Body of pancreas (tissue), 4 donors: ENCODE data around the gene C3orf20. TPM values are rescaled to one million over a fixed set of nuclear protein-coding genes. Genes with fewer than 3 reads are reported as not detected.

Experiments
- ATAC-seq: fragments of 150-250 bp; one replicate; pipeline ENCODE4 v1.9.1; 2016
- DNase-seq, 4 donors: peaks; one replicate each; pipeline ENCODE4 v3.0.0-alpha.2; 2019
- H3K27ac ChIP-seq, 4 donors: fragments of 200-600 bp; sonication (generic); 1 replicate in 3 of 4; 2 replicates in 1 of 4; pipeline versions ENCODE4 v1.5.1 to v1.6.1; 2016 to 2019; ENCODE audit warnings: mild to moderate bottlenecking in 1 of 4, mixed read lengths in 1 of 4, moderate library complexity in 1 of 4
- H3K27me3 ChIP-seq, 2 donors: fragments of 200-600 bp; sonication (generic); one replicate each; pipeline ENCODE4 v1.6.0; 2016; ENCODE audit warnings: mild to moderate bottlenecking in 1 of 2
- H3K36me3 ChIP-seq, 2 donors: fragments of 200-600 bp; sonication (generic); replicated peaks in 1 of 2; 2 replicates each; pipeline ENCODE4 v1.5.1; 2016; ENCODE audit warnings: low read depth in 2 of 2; ENCODE audit not compliant: insufficient read depth in 1 of 2
- H3K4me1 ChIP-seq: fragments of 200-600 bp; sonication (generic); one replicate; pipeline ENCODE4 v1.6.0; 2016
- H3K4me3 ChIP-seq, 2 donors: fragments of 200-600 bp; sonication (generic); 1 replicate in 1 of 2; 2 replicates in 1 of 2; pipeline ENCODE4 v1.5.1; 2016 to 2019
- H3K9me3 ChIP-seq, 3 donors: fragments of 200-600 bp; sonication (generic); 1 replicate in 2 of 3; 2 replicates in 1 of 3; pipeline ENCODE4 v1.5.1; 2016
- CTCF ChIP-seq, 7 experiments: fragments of 450-650 bp in 4 of 7; fragments of 200-600 bp in 3 of 7; sonication (generic) in 3 of 7; IDR thresholded peaks; one replicate each; pipeline ENCODE4 v1.5.1; 2016 to 2019; ENCODE audit warnings: antibody characterized with exemption in 7 of 7
- POLR2A ChIP-seq, 3 donors: fragments of 450-650 bp; IDR thresholded peaks; one replicate each; pipeline ENCODE4 v1.6.1; 2016; ENCODE audit warnings: antibody characterized with exemption in 3 of 3, mild to moderate bottlenecking in 2 of 3
- WGBS, 2 donors: methylation state at CpG; one replicate each; pipeline ENCODE4 v1.1.5; 2017; 5-methylcytosine and 5-hydroxymethylcytosine counted together
- intact Hi-C: fragments of 100-400 bp; cut with DNase I; formaldehyde crosslinking; loops from one replicate; pipeline ENCODE4 v1.15.1; 2023
- total RNA-seq, 2 donors: library from RNA; depleted of rRNA; stranded (reverse); fragments of >200 nt; gene quantifications; one replicate each; pipeline ENCODE4 v1.1.0, GENCODE V29; 2016

The C3orf20 gene
- total RNA-seq, 2 donors from 2014 or later: not detected

GRCh38 chr3:14794435-14794834, 119.5 kb downstream of the C3orf20 start:
- no peak for ATAC-seq
- WGBS, 2 donors: 72 to 84% methylated on average over 2 of the region's 2 CpGs
- no peaks in the 10 kb centered on the region for H3K9me3 ChIP-seq
- DNase-seq: peak in 1 of 4 donors; percentile 1
- no peaks in the 10 kb centered on the region for H3K27me3 ChIP-seq
- TF ChIP-seq CTCF (IDR thresholded peaks at IDR 0.05) (no peak), POLR2A (IDR thresholded peaks at IDR 0.05) (no peak)
- no peak overlapping the region for H3K4me3 ChIP-seq
- no peaks in the 10 kb centered on the region for H3K36me3 ChIP-seq
- H3K4me1 ChIP-seq: peaks cover 4% of the 10 kb centered on the region
- H3K27ac ChIP-seq: no peak overlapping the region
- intact Hi-C loops: no loop called here

DNA sequence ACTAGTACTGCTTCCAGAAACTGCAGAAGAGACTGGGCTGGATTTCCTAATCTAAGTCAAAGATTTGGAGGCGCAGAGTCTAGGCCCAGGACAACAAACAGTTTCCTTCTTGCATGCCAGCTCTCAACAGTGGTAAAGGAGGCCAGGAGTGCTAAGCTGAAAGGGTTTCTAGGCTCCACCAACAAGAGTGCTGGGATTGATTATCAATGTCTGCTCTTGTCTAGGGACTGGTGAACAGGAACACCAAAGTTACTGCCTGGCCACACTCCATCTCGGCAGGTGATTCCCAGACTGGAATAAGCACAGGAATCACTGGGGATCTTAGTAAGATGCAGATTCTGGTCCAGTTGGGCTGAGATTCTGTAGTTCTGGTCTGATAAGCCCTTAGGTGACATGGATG, 121.1 kb downstream of the C3orf20 start:
- H3K4me1 ChIP-seq: peaks cover 4% of the 10 kb centered on the region
- no peak for ATAC-seq
- DNase-seq: peak in 1 of 4 donors; percentile 4
- no peaks in the 10 kb centered on the region for H3K27me3 ChIP-seq
- 49 to 53% methylated on average over 2 of the region's 2 CpGs for WGBS, 2 donors
- H3K4me3 ChIP-seq: no peak overlapping the region
- intact Hi-C loops: no loop called here
- no peak for TF ChIP-seq POLR2A (IDR thresholded peaks at IDR 0.05)
- TF ChIP-seq CTCF (IDR thresholded peaks at IDR 0.05): no peak
- H3K27ac ChIP-seq: no peak overlapping the region
- H3K9me3 ChIP-seq: no peaks in the 10 kb centered on the region
- H3K36me3 ChIP-seq: no peaks in the 10 kb centered on the region

- ATAC-seq (no peak), DNase-seq (peak in 1 of 4 donors; percentile 1)
- 47 to 50% methylated on average over 6 to 14 of the region's 14 CpGs for WGBS, 2 donors
- Histone ChIP-seq H3K36me3 (no peaks in the 10 kb centered on the region), H3K4me3 (no peak overlapping the region), H3K4me1 (peaks cover 4% of the 10 kb centered on the region), H3K27me3 (no peaks in the 10 kb centered on the region), H3K27ac (no peak overlapping the region), H3K9me3 (no peaks in the 10 kb centered on the region)
- intact Hi-C loops: no loop called here
- no peak for TF ChIP-seq POLR2A (IDR thresholded peaks at IDR 0.05)
- TF ChIP-seq CTCF (IDR thresholded peaks at IDR 0.05): no peak
These were observed 121.6 kb downstream of the C3orf20 start for GRCh38 chr3:14796403-14797077.

- H3K4me3 ChIP-seq: no peak overlapping the region
- peaks cover 4% of the 10 kb centered on the region for H3K4me1 ChIP-seq
- intact Hi-C loops: no loop called here
- H3K36me3 ChIP-seq: no peaks in the 10 kb centered on the region
- H3K27me3 ChIP-seq: no peaks in the 10 kb centered on the region
- TF ChIP-seq POLR2A (IDR thresholded peaks at IDR 0.05) (no peak), CTCF (IDR thresholded peaks at IDR 0.05) (no peak)
- ATAC-seq (no peak), DNase-seq (no peak)
- H3K27ac ChIP-seq: no peak overlapping the region
- WGBS, 2 donors: 54 to 67% methylated on average over 3 to 4 of the region's 4 CpGs
- H3K9me3 ChIP-seq: no peaks in the 10 kb centered on the region
These were observed 122.8 kb downstream of the C3orf20 start for GRCh38 chr3:14797731-14798130.

- H3K4me3 ChIP-seq: no peak overlapping the region
- no peak overlapping the region for H3K27ac ChIP-seq
- H3K36me3 ChIP-seq: no peaks in the 10 kb centered on the region
- ATAC-seq: no peak
- TF ChIP-seq CTCF (IDR thresholded peaks at IDR 0.05): no peak
- no peak for TF ChIP-seq POLR2A (IDR thresholded peaks at IDR 0.05)
- intact Hi-C loops: no loop called here
- no peaks in the 10 kb centered on the region for H3K27me3 ChIP-seq
- peaks cover 4% of the 10 kb centered on the region for H3K4me1 ChIP-seq
- no peak for DNase-seq
- 73 to 75% methylated on average over 6 of the region's 6 CpGs for WGBS, 2 donors
- H3K9me3 ChIP-seq: no peaks in the 10 kb centered on the region
These were observed 123.3 kb downstream of the C3orf20 start for GRCh38 chr3:14798231-14798630.
